ENCODE results near the gene PARD3.

DNA sequence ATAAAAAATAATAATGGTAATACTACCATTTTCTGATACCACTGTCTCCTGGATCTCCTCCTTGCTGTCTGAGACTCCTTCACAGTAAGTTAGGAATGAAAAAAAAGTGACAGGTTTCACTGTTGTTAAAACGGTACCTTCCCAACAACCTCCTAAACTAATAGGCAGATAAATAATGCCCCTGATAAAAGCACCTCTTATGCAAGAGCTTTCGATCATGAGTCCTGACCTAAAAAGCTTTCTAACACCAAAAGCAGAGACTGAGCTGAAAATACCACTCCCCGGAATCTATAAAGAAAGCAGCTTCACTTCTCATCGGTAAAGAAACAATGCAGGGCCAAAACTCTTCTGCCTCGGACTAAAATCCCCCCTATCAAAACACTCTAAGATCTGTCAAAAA, 14.5 kb downstream of the PARD3 start:
- TF ChIP-seq TAF1 (IDR thresholded peaks at IDR 0.05; ENCODE audit: borderline replicate concordance, insufficient read depth, low read length) = no peak
- no peak for TF ChIP-seq POLR2AphosphoS5 (IDR thresholded peaks at IDR 0.05; ENCODE audit: low read depth, low read length)
- TF ChIP-seq FOXP2 (optimal IDR thresholded peaks at IDR 0.05; ENCODE audit: borderline replicate concordance, extremely low read depth, extremely low read length, insufficient read depth) = no peak
- no peak for TF ChIP-seq SIN3A (IDR thresholded peaks at IDR 0.05; ENCODE audit: borderline replicate concordance, insufficient read depth, low read length)
